NCI-H128 (cell line): Measurements from ENCODE around the gene SLC27A3.
"Not testable (repeated sequence)": the region's sequence is repeated elsewhere in the genome, so short reads cannot be mapped to it uniquely, and the experiment has no call there.

Experiments used
- DNase-seq: peaks from one replicate; lab custom pipeline; 2025; ENCODE audit not compliant: unreplicated experiment; lab: John Stamatoyannopoulos, UW

The SLC27A3 gene

GRCh38 chr1:153760440-153760839 is 14.8 kb upstream of the SLC27A3 start:
- no peak for DNase-seq

- DNase-seq, result no peak
These were observed 11.6 kb upstream of the SLC27A3 start for GRCh38 chr1:153763365-153764225.

GRCh38 chr1:153764310-153764709 is 10.9 kb upstream of the SLC27A3 start:
- DNase-seq, result no peak

- DNase-seq, result not testable (repeated sequence)
These were observed 8.5 kb upstream of the SLC27A3 start for GRCh38 chr1:153766663-153767062.

- DNase-seq, result no peak
These were observed 7.7 kb upstream of the SLC27A3 start for GRCh38 chr1:153767519-153767918.

- no peak for DNase-seq
These were observed 6.7 kb upstream of the SLC27A3 start for GRCh38 chr1:153768316-153769181.

- no peak for DNase-seq
These were observed 6.0 kb upstream of the SLC27A3 start for GRCh38 chr1:153769221-153769620.

- DNase-seq, result no peak
These were observed 4.4 kb upstream of the SLC27A3 start for GRCh38 chr1:153770797-153771196.

GRCh38 chr1:153771261-153771660 is 3.9 kb upstream of the SLC27A3 start:
- DNase-seq, result no peak

- no peak for DNase-seq
These were observed 3.2 kb upstream of the SLC27A3 start for GRCh38 chr1:153771841-153772593.

GRCh38 chr1:153773096-153773921 is 1.9 kb upstream of the SLC27A3 start:
- no peak for DNase-seq

GRCh38 chr1:153774026-153774595 is 1.1 kb upstream of the SLC27A3 start:
- DNase-seq, result no peak

- DNase-seq, result peak; percentile 92
These were observed 486 bp downstream of the SLC27A3 start for GRCh38 chr1:153775458-153776327.

GRCh38 chr1:153776352-153776751 is 1.1 kb downstream of the SLC27A3 start:
- DNase-seq, result no peak

GRCh38 chr1:153776845-153777370 is 1.7 kb downstream of the SLC27A3 start:
- no peak for DNase-seq

- DNase-seq, result no peak
These were observed 2.4 kb downstream of the SLC27A3 start for GRCh38 chr1:153777648-153778047.

- no peak for DNase-seq
These were observed 3.0 kb downstream of the SLC27A3 start for GRCh38 chr1:153778051-153778823.
